NCI-H526 treated with DMSO at 0.1 percent for 48 hours (cell line): ENCODE measurements around the gene TANK.
"Not testable (repeated sequence)": the region's sequence is repeated elsewhere in the genome, so short reads cannot be mapped to it uniquely, and the experiment has no call there.

Experiments used
- DNase-seq: peaks from one replicate; lab custom pipeline; 2025; lab: John Stamatoyannopoulos, UW

The TANK gene

DNA sequence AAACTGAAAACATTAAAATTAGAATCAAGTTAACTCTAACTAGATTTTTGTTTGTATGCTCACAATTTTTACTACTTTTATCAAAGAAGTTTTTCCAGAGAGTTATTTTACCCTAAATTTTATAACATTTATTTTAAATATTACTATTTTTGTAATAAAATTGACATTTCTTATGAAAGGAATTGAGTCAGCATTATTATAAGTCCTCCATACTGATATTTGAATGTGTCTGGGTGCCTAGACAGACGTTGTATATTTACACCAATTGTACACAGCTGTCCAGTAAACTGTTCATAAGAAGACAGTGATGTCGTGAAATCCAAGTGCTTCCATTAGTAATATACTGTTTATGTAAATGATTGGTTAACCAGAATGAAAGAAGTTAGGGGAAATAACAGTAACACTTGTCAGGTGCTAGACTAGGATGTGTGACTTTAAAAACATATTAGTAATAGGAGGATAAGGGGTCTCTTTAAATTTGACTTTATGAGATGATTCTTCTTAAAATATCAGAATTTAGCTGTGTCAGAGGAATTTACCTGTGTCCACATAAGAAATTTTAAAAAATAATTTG, 73.7 kb downstream of the TANK start:
- no peak for DNase-seq

- no peak for DNase-seq
These were observed 74.4 kb downstream of the TANK start for GRCh38 chr2:161234627-161235026.

DNA sequence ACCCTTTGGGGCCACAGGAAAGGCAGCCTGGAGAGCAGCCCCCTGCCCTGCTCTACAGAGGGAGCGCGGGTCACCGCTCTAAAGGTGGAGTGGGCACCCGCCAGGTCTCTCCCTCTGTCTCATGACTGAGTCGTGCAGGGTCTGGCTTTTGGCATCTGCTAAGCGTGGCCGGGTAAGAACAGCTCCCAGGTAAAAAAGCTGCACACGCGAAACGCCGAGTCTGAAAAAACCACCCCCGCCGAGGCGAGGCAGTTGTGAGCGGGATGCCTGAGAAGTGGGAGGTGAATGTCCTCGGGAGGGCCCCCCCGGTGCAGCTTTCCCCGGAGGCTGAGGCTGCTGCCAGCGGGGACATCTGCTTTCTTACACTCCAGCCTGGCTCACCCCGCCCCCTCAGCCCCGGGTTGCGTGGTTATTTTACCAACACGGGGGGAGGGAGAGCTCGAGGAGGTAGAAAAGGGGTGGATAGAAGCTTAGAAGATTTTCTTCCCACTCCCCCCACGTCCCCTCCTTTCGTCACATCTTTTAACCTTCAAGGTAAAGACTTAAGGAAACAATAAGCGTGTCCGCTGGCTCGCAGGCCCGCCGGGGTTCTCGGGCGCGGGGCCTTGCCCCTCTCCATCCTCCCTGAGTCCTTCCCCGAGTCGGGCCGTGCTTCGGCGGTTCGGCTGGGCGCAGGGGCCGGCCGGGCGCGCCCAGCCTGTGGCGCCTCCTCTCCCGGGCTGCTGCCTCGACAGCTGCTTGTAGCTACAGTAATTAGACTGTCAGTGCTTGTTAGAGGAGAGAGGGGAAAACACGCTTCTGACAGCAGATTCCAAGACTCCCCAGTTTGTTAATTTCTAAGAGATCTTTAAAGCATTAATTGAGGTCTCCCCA, 77.4 kb downstream of the TANK start:
- peak; percentile 68 for DNase-seq

GRCh38 chr2:161238265-161238559, 78.0 kb downstream of the TANK start:
- no peak for DNase-seq

- DNase-seq, result peak; percentile 50
These were observed 78.5 kb downstream of the TANK start for GRCh38 chr2:161238560-161239325.

DNA sequence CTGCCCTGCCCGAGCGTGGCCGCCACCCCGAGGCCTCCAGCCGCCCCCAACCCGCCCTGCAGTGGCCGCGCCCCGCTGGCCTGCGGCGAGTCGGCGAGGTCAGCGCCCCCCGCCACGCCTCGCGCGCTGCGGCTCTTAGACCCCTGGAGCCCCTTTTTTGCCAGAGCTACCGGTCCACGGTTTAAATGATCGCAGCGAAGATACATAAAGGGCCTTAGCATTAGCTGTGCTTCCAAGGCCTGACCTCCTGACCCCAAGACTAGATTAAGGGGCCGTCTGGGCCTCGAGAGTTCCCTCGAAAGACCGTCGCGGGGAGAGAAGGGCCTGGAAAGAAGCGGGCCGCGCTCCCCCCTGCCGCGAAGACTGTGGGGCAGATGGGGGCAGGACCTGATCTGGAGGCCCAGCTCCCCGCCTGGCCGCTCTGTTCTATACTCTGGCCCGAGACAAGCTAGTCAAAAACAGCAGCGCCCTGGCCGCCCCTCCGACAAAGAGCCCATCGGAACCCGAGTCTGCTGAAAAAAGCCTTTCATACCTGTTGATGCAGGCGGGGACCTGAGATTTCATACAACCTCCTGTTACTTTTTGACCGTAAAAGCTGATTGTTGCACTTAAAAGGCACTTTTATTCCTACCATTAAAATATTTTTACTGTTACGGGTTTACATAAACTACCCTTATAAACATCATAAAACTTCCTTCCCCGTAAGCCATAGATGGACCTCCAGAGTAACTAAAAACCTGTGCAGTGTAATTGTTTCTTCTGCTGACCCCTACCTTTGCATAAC, 79.3 kb downstream of the TANK start:
- DNase-seq, result no peak

DNA sequence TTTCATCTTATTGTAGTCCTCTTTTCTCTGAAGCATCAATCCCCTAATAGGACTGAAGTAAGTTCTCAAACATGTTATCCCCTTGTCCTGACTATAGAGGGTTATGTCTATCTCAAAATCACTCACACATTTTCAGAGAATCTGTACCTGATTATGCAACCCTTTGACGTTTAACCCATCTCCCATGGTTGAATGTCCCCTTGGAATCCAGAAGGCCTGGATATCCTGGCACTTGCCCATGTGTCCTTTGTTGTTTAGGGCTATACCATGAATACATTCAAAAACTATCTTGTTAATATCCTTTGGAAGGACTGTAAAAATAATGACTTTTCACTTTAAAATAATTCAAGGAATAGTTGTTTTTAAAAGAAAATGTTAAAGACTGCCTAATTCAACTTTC, 81.7 kb downstream of the TANK start:
- no peak for DNase-seq

DNA sequence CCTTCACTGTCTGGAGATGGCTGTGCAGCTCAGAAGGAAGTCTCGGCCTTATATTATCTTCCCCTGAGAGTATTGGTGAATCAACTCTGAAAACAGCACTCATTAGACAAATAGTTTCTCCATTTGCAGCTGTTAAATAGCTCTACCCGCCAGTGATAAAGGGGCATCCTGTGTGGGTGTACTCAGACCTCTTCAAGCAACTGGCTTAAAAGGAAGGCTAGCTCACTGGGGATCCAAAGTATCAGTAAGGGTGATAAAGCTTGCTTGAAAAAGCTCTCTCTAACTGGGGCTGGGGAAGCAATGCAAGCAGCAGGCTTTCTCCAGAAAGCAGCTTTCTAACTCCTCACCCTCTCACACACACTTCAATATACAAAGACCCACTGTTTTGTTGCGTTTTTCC, 83.1 kb downstream of the TANK start:
- no peak for DNase-seq

GRCh38 chr2:161243905-161244304, 83.7 kb downstream of the TANK start:
- DNase-seq, result no peak

GRCh38 chr2:161244387-161245260, 84.4 kb downstream of the TANK start:
- not testable (repeated sequence) for DNase-seq

DNA sequence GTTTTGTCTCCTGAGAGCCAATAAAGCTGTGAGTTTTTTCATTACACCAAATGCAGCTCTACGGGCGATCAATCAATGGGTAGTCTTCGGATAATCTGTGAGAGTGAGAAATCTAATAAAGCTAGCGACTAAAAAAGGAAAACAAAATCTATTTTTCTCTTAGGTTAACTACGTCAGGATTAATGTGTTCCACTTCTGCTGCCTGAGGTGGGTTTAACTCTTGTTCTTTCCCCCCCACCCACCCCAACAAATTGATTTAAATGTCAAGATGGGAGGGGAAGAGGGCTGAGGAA, 85.0 kb downstream of the TANK start:
- DNase-seq, result no peak

DNA sequence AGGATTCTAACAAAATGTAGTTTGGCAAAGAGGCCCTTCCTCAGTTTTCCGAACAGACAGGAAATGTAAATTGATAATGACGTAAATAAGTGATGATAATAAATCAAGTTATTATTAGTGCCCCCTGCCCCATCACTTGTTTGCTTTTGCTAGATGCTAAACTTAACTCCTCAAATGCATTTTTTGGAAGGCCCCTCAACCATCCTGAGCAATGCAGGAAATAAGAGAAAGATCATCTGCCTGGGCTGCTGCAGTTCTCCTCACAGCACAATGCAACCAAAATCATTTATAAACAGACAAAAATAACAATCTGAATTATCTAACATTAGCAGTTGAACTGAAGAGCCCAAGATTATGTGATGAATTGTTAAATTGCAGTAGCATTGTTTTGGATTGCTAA, 85.4 kb downstream of the TANK start:
- DNase-seq, result no peak

DNA sequence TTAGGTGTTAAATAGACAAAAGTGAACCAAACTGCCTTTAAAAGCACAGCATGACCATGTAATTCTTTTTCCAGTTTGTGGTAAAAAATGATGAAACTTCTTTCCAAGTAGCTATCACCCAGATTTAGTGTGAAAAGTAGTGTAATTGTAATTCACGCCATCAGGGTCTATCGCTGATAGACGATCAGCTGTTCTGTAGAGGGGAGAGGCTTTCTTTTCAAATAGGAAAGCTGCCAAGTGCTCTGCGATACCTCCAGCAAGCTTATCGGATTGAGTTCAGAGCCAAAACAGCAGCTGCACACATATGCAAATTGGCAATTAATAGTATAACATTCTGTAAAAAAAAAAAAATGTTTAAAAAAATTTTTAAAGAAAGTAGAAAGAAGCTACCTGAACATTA, 86.1 kb downstream of the TANK start:
- no peak for DNase-seq

DNA sequence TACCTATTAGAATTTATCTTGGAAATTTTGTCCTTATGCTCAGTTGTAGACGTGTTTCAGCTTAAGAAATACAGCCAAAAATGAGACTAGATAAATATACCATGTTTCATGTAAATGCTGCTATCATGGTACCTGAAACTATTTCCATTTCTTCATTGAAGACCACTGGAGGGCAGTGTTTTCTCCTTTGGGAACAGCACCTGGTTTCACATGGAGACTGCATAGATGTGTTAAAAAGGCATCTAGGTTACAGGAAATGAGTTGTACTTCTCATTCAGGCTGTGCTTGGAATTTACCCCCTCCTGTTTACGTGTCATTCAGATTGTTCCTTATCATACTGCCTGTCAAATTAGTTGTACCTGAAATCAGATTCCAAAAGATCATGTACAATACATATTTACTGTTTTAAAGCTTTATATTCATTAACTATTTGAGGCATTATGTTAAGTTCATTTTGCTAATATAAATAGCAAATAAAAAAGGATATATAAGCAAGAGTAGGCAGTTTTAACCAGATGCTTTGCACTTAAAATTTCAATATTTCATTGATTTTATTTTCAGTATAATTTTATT, 90.7 kb downstream of the TANK start:
- peak; percentile 73 for DNase-seq

- no peak for DNase-seq
These were observed 97.1 kb downstream of the TANK start for GRCh38 chr2:161257123-161257952.

DNA sequence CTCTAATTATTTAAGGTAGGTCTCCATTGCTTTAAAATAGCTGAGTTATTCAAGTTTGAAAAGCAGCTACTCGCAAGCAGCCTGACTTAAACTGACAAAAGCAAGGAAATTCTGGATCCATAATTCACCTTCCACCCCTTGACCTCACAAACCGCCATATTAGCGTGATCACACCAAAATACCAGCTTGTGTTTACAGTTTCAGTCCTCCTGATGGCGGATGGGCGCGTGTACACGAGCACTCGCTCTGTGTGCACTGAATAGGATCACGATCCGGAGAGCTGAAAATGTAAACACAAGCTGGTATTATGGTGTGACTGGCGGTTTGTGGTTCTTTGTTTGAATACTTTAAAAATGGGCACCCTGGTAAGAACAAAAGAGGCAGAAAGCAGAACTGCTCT, 105.6 kb downstream of the TANK start:
- DNase-seq, result no peak

GRCh38 chr2:161269111-161269510, 108.9 kb downstream of the TANK start:
- no peak for DNase-seq

DNA sequence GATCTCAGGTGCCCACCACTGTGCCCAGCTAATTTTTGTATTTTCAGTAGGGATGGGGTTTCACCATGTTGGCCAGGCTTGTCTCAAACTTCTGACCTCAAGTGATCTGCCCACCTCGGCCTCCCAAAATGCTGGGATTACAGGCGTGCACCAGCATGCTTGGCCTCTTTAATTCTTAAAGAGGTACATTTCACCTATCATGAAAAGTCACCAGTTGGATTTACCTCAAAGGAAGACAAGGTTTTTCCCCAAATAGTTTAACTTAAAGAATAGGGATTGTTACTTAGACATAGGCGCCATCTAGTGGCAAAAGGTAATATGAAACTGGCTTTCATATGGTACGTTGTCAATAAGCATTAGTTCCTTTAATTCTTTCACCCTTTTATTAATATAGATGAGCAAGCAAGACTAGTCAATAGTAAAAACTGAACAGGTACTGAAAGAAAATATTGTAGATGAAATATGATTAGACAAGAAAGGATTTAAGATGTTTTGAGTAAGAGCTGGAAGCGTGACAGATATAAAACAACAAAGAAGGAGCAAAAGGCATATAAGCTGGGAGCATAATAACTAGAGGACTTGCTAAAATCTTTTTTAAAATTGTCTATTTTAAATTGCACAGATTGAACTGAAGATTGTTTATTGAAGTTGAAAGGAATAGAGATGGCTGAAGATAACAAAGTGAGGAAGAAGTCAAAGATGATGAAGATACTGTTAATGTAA, 113.0 kb downstream of the TANK start:
- peak; percentile 30 for DNase-seq

DNA sequence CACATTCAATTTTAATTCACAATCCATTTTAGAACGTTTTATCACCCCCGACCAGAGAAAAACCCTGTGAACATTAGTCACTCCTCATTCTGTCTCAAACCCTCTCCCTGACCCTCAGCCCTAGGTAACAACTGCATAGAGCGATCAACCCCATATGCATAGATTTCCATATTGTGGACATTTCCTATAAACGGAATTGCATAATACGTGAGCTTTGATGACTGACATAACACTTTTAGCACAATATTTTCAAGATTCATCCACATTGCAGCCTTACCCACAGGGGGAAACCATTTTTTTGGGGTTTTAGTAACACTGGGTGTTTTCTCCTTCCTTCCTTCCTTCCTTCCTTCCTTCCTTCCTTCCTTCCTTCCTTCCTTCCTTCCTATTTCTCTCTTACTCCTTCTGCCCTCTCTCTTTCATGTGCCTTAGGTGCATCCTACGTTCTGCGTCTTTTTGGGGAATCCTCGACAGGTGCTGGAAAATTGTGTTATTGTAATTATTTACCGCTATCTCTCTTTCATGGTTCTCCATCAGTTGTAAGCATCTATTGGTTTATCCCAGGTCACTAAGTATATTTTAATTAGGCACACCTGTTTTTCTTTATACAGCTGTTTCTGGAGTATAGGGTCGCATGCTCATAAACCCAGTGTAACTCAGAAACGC, 118.5 kb downstream of the TANK start:
- not testable (repeated sequence) for DNase-seq
